Natural killer cell (primary cell): ENCODE measurements around the gene TRIM56. TPM values are rescaled to one million over a fixed set of nuclear protein-coding genes. Genes with fewer than 3 reads are reported as not detected.
"Not testable (repeated sequence)": the region's sequence is repeated elsewhere in the genome, so short reads cannot be mapped to it uniquely, and the experiment has no call there.

ENCODE experiments used
- ATAC-seq, 3 donors: fragments of 150-1000 bp in 2 of 3; fragments of 200-7000 bp in 1 of 3; cut with Tn5 transposase; 1 replicate in 1 of 3; 2 replicates in 2 of 3; pipeline ENCODE4 v1.10.0; 2021; ENCODE audit warnings: mild to moderate bottlenecking in 2 of 3, moderate library complexity in 2 of 3
- DNase-seq, 2 donors: peaks; one replicate each; pipeline versions ENCODE4 v3.0.0 to v3.0.0-alpha.2; 2013 to 2021; ENCODE audit warnings: mixed read lengths in 1 of 2
- H3K27ac ChIP-seq: one replicate; pipeline ENCODE4 v1.5.1; 2013; ENCODE audit warnings: mild to moderate bottlenecking, low read length
- H3K27me3 ChIP-seq: one replicate; pipeline ENCODE4 v1.6.1; 2013; ENCODE audit warnings: low read length; ENCODE audit not compliant: control insufficient read depth, insufficient read depth
- H3K36me3 ChIP-seq: one replicate; pipeline ENCODE4 v1.6.1; 2013; ENCODE audit warnings: low read length; ENCODE audit not compliant: control insufficient read depth, insufficient read depth
- H3K4me1 ChIP-seq: one replicate; pipeline ENCODE4 v1.6.1; 2013; ENCODE audit warnings: low read length; ENCODE audit not compliant: control insufficient read depth, insufficient read depth
- H3K4me3 ChIP-seq: one replicate; pipeline ENCODE4 v1.5.1; 2013; ENCODE audit warnings: low read length
- H3K9me3 ChIP-seq: one replicate; pipeline ENCODE4 v1.6.1; 2013; ENCODE audit warnings: low read length; ENCODE audit not compliant: control insufficient read depth, insufficient read depth
- H3K27ac Mint-ChIP-seq, 2 donors: one replicate each; pipeline ENCODE4 v1.8.0; 2022; ENCODE audit warnings: mild to moderate bottlenecking in 2 of 2, mixed read lengths in 2 of 2, moderate library complexity in 1 of 2
- H3K27me3 Mint-ChIP-seq, 2 donors: one replicate each; pipeline ENCODE4 v1.8.0; 2022; ENCODE audit warnings: low read depth in 2 of 2, mixed read lengths in 2 of 2
- H3K36me3 Mint-ChIP-seq: one replicate; pipeline ENCODE4 v1.8.0; 2022; ENCODE audit warnings: mixed read lengths
- H3K4me1 Mint-ChIP-seq, 2 donors: one replicate each; pipeline ENCODE4 v1.8.0; 2022; ENCODE audit warnings: mixed read lengths in 2 of 2
- H3K4me3 Mint-ChIP-seq: one replicate; pipeline ENCODE4 v1.8.0; 2022; ENCODE audit warnings: mild to moderate bottlenecking, moderate library complexity, mixed read lengths
- H3K9me3 Mint-ChIP-seq, 2 donors: one replicate each; pipeline ENCODE4 v1.8.0; 2022; ENCODE audit warnings: mixed read lengths in 2 of 2
- WGBS: methylation state at CpG from one replicate; pipeline ENCODE4 v1.1.7; 2013; ENCODE audit warnings: missing lambda C conversion rate; ENCODE audit not compliant: insufficient coverage; 5-methylcytosine and 5-hydroxymethylcytosine counted together
- intact Hi-C: fragments of 100-400 bp; cut with micrococcal nuclease; formaldehyde crosslinking; loops from one replicate; pipeline ENCODE4 v1.14.2; 2022
- total RNA-seq, 4 donors: library from RNA; stranded (reverse); fragments of 120-200 nt in 1 of 4; gene quantifications; one replicate each; pipeline versions ENCODE4 v1.2.3 to v1.2.4, GENCODE V29; 2013 to 2022
- TF ChIP-seq, protein P1 (sequence below): fragments of 200-600 bp; IDR thresholded peaks from one replicate; pipeline ENCODE4 v1.8.0; 2022; ENCODE audit warnings: antibody characterized with exemption

Gene TRIM56
- total RNA-seq, 3 donors from 2014 or later (not counting 1 experiment from before 2014, with no cell fraction given): 53.6 to 75.8 (median 63.9) TPM

- Histone ChIP-seq H3K4me1 (peaks cover 8% of the 10 kb centered on the region), H3K9me3 (no peaks in the 10 kb centered on the region), H3K36me3 (no peaks in the 10 kb centered on the region), H3K27me3 (no peaks in the 10 kb centered on the region), H3K4me3 (no peak overlapping the region), H3K27ac (no peak overlapping the region)
- TF ChIP-seq, protein P1, sequence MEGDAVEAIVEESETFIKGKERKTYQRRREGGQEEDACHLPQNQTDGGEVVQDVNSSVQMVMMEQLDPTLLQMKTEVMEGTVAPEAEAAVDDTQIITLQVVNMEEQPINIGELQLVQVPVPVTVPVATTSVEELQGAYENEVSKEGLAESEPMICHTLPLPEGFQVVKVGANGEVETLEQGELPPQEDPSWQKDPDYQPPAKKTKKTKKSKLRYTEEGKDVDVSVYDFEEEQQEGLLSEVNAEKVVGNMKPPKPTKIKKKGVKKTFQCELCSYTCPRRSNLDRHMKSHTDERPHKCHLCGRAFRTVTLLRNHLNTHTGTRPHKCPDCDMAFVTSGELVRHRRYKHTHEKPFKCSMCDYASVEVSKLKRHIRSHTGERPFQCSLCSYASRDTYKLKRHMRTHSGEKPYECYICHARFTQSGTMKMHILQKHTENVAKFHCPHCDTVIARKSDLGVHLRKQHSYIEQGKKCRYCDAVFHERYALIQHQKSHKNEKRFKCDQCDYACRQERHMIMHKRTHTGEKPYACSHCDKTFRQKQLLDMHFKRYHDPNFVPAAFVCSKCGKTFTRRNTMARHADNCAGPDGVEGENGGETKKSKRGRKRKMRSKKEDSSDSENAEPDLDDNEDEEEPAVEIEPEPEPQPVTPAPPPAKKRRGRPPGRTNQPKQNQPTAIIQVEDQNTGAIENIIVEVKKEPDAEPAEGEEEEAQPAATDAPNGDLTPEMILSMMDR: no peak
- H3K27ac Mint-ChIP-seq: no peak overlapping the region
- no peaks in the 10 kb centered on the region for H3K36me3 Mint-ChIP-seq
- ATAC-seq: no peak
- peaks cover 9 to 10% of the 10 kb centered on the region in 2 donors for H3K4me1 Mint-ChIP-seq
- peaks cover 0 to 15% of the 10 kb centered on the region in 2 donors for H3K27me3 Mint-ChIP-seq
- DNase-seq: no peak
- no peak overlapping the region for H3K4me3 Mint-ChIP-seq
- intact Hi-C loops: no loop called here
- WGBS: 75% methylated on average over 3 of the region's 3 CpGs
- no peaks in the 10 kb centered on the region for H3K9me3 Mint-ChIP-seq
Measured at GRCh38 chr7:101118856-101119255, 33.6 kb downstream of the TRIM56 start.

DNA sequence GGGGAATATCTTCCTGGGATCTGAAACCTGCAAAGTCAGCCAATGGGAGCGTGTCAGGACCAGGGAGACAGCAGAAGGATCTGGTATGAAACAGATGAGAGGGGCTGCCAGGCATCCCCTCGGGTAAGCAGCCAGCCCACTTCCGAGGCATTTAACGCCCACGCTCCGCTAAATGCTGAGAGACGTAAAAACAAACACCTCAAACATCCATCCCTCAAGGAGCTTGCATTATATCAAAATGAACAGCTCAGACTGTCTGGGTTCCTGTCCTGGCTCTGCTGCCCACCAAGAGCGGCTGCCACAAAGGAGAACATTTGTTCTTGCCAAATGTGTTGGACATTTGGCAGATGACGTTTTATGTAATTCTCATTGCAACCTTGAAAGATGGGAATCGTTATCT is 34.6 kb downstream of the TRIM56 start:
- Histone ChIP-seq H3K4me1 (peaks cover 16% of the 10 kb centered on the region), H3K4me3 (no peak overlapping the region), H3K36me3 (no peaks in the 10 kb centered on the region), H3K9me3 (no peaks in the 10 kb centered on the region), H3K27ac (no peak overlapping the region), H3K27me3 (no peaks in the 10 kb centered on the region)
- intact Hi-C loops: no loop called here
- H3K4me3 Mint-ChIP-seq: no peak overlapping the region
- no peaks in the 10 kb centered on the region for H3K36me3 Mint-ChIP-seq
- ATAC-seq: no peak
- 67% methylated on average over 10 of the region's 10 CpGs for WGBS
- H3K27me3 Mint-ChIP-seq: peaks cover 7 to 18% of the 10 kb centered on the region in 2 donors
- no peak for DNase-seq
- H3K4me1 Mint-ChIP-seq: peaks cover 15 to 16% of the 10 kb centered on the region in 2 donors
- no peak overlapping the region for H3K27ac Mint-ChIP-seq
- no peaks in the 10 kb centered on the region for H3K9me3 Mint-ChIP-seq
- TF ChIP-seq, protein P1: no peak

DNA sequence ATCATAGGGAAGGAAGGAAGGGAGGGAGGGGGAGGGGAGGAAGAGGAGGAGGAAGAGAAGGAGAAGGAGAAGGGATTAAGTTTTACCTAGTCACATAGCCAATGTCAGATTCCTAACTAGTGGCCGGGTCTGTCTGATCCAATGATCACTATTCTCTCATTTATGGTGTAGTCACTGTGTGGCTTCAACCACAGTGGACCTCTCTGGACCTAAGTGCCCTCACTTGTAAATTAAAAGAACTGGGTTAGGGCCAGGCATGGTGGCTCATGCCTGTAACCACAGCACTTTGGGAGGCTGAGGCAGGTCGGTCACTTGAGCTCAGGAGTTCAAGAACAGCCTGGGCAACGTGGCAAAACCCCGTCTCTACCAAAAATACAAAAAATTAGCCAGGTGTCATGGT is 35.0 kb downstream of the TRIM56 start:
- Mint-ChIP-seq H3K27ac (no peak overlapping the region), H3K4me1 (peaks cover 20 to 21% of the 10 kb centered on the region in 2 donors), H3K27me3 (peaks cover 12 to 18% of the 10 kb centered on the region in 2 donors), H3K4me3 (no peak overlapping the region), H3K9me3 (no peaks in the 10 kb centered on the region), H3K36me3 (no peaks in the 10 kb centered on the region)
- DNase-seq (no peak), ATAC-seq (no peak)
- Histone ChIP-seq H3K9me3 (no peaks in the 10 kb centered on the region), H3K36me3 (no peaks in the 10 kb centered on the region), H3K4me3 (no peak overlapping the region), H3K27me3 (peaks cover under 1% of the 10 kb centered on the region), H3K27ac (no peak overlapping the region), H3K4me1 (peaks cover 20% of the 10 kb centered on the region)
- intact Hi-C loops: no loop called here
- 77% methylated on average over 4 of the region's 4 CpGs for whole genome bisulfite sequencing
- TF ChIP-seq, protein P1: no peak

GRCh38 chr7:101121631-101121990 is 36.3 kb downstream of the TRIM56 start:
- H3K9me3 Mint-ChIP-seq, H3K27me3 ChIP-seq, ATAC-seq, H3K4me3 ChIP-seq, DNase-seq, intact Hi-C loops, H3K36me3 Mint-ChIP-seq, H3K9me3 ChIP-seq, H3K36me3 ChIP-seq, H3K27ac ChIP-seq: not testable (repeated sequence)
- peaks cover 33% of the 10 kb centered on the region for H3K4me1 ChIP-seq
- 87% methylated on average over 8 of the region's 9 CpGs for WGBS
- Mint-ChIP-seq H3K4me3 (peak overlapping the region; percentile 14), H3K4me1 (peaks cover 32 to 33% of the 10 kb centered on the region in 2 donors), H3K27ac (peak overlapping the region in 1 of 2 donors; percentile 79), H3K27me3 (peaks cover 12 to 21% of the 10 kb centered on the region in 2 donors)
